Activated CD4-positive, alpha-beta T cell treated with anti-CD3 and anti-CD28 coated beads, Interleukin-2, Interleukin-4, amounts not matched to agents 100 ng/mL and 50 ng/mL, durations not matched to agents 16 hours and 8 hours (primary cell): ENCODE measurements around the gene MB21D2.
"Not testable (repeated sequence)": the region's sequence is repeated elsewhere in the genome, so short reads cannot be mapped to it uniquely, and the experiment has no call there.

ENCODE experiments used
- DNase-seq: peaks from one replicate; pipeline ENCODE4 v3.0.0-alpha.2; 2020; ENCODE audit warnings: low spot score

MB21D2 gene, protein sequence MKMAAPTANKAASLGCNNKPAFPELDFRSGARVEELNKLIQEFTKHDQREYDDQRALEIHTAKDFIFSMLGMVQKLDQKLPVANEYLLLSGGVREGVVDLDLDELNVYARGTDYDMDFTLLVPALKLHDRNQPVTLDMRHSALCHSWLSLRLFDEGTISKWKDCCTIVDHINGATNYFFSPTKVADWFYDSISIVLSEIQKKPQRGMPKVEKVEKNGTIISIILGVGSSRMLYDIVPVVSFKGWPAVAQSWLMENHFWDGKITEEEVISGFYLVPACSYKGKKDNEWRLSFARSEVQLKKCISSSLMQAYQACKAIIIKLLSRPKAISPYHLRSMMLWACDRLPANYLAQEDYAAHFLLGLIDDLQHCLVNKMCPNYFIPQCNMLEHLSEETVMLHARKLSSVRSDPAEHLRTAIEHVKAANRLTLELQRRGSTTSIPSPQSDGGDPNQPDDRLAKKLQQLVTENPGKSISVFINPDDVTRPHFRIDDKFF

DNA sequence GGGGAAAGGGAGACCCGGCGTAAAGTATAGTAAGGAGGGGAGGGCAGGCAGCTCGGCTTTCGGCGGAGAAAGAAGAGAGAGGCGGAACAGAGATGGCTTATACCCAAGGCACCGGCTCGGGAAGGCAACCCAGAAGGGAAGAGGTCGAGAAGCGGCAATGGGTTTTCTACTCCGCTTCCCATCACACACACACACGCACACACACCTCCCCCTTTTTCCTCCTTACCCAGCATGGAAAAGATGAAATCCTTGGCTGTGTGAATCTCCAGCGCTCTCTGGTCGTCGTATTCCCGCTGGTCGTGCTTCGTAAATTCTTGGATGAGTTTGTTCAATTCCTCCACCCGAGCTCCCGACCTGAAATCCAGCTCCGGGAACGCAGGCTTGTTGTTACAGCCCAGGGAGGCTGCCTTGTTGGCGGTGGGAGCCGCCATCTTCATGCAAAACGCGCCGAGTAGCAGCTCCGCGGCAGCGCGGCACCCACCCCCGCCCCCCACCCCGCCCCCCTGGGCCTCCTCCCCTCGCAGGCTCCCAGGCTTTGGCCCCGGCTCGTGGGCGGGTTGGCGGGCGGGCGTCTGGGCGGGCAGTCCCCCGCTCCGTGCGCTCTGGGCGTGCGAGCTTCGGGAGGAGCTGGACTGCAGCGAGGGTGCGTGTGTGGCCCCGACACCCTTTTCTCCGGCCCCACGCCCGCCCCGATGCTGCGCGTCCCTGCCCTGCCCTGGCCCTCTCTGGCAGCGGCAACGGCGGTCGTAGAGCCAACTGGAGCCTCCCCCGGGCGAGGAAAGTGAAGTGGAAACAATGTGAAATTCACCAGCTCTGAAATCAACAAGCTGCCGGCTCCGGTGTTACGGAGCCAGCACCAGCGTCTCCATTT, at the start of gene MB21D2:
Gene MB21D2 (minus strand): TSS at position 453 of the 871 bp plus-strand sequence. CDS start 16 bp downstream, at position 437.
- DNase-seq = peak; percentile 69

GRCh38 chr3:192964959-192965719, 47.5 kb upstream of the MB21D2 start:
- DNase-seq = not testable (repeated sequence)

GRCh38 chr3:192959773-192960172, 42.1 kb upstream of the MB21D2 start:
- no peak for DNase-seq

DNA sequence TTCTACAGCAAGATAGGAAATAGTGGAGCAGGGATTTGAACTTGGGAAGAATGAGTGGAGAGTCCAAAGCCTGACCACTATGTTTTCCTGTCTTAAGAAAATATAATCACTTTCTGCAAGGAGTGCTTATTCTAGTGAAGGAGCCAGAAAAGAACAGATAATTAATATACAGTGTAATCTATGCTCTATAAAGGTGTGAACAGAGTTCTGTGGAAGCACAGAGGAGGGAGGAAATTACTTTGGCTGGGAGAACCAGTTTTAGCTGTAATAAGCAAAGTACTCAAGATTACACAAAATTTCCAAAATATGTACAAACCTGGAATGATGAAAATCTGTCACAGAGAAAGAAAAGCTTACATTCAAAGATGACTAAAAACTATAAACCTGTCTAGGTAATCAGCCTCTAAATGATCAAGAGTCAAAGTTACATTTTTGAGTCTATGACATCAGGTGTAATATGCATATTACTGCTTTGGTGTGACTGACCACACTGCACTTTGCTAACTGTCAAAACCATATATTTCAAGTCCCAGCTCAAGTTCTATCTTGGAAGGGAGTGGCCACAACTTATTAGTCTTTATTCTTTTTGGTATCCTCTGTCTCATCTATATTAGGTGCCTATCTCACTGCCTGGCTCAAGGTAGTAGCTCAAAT, 40.7 kb upstream of the MB21D2 start:
- peak; percentile 31 for DNase-seq

- DNase-seq = peak; percentile 66
Observed at GRCh38 chr3:192957441-192958021, 39.9 kb upstream of the MB21D2 start.

DNA sequence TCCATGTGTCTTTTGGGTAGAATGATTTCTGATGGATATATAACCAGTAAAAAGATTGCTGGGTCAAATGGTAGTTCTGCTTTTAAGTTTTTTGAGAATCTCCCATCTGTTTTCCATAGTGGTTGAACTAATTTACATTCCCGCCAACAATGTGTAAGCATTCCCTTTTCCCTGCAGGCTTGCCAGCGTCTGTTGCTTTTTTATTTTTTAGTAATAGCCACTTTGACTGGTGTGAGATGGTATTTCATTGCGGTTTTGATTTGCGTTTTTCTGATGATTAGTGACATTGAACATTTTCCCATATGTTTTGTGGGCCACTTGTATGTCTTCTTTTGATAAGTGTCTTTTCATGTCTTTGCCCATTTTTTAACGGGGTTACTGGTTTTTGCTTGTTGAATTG, 36.3 kb upstream of the MB21D2 start:
- DNase-seq = no peak

DNA sequence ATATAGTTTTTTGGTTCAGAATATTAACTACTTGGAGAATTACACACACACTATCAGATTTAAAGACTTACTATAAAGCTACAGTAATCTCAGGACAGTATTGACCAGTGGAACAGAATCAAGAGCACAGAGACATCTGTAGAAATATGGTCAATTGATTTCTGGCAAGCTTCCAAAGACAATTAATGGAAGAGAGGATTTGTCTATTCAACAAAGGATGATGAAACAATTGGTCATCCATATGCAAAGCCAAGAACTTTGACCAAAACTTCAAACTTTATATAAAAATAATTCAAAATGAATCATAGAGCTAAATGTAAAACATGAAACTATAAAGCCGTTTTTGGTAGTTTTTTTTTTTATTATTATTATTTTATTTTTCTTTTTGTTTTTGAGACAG, 29.8 kb upstream of the MB21D2 start:
- no peak for DNase-seq

- DNase-seq = no peak
Observed at GRCh38 chr3:192943393-192943792, 25.7 kb upstream of the MB21D2 start.

GRCh38 chr3:192942625-192943024, 25.0 kb upstream of the MB21D2 start:
- no peak for DNase-seq

DNA sequence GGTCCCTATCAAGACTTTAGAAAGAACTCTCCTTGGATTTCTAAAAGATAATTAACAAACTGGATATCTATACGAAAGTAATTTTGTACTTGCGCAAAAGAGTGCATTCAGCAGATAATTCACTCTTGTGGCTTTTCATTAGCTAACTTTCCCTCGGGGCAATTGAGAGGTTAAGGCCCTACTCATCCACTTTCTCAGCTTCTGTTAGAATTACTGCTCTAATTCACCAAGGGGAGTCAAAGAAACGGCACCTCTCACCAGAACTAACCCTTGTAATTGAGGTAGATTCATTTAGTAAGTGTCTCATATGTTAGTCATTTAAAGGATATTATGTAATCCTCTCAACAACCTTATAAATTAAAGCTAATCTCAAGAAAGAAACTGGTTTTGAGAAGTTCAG, 22.5 kb upstream of the MB21D2 start:
- DNase-seq = no peak

GRCh38 chr3:192935441-192935840, 17.8 kb upstream of the MB21D2 start:
- no peak for DNase-seq

- peak; percentile 16 for DNase-seq
Observed at GRCh38 chr3:192933779-192934460, 16.3 kb upstream of the MB21D2 start.

- DNase-seq = no peak
Observed at GRCh38 chr3:192933259-192933658, 15.6 kb upstream of the MB21D2 start.

DNA sequence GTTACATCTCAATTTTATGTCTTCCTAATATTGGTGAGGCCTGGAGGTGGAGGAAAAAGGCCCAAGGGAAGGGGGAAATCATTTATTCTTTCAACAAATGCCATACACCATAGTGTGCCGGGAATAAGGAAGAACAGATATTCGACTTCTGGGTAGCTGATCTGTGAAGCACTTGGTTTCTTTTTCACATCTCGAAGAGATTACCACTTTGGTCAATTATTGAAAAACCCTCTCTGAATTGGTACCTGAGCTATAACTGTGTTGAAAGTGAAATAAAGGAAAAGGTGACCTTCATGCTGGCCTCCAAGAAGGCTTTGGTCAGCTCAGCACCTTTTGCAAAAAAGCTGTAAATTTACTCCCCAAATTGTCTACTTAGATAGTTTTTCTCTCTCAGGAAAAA, 14.2 kb upstream of the MB21D2 start:
- DNase-seq = no peak

DNA sequence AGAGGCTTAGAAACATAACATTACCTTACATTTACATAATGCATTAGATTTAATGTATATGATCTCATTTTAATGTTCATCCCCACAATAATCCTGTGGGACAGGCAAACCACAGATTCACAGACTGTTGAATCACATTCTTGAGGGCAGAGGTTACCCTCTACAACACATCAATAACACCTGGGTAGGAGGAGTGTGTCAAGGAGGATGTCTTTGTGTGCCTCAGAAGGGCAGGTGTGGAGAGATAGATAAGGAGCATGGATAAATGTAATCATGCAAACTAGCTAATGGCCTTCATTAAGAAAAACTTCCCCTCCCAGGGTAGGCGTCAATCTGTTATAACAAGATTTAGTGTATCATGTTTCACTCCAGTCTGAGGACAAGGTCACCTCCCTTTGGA, 12.9 kb upstream of the MB21D2 start:
- no peak for DNase-seq

- no peak for DNase-seq
Observed at GRCh38 chr3:192929755-192930547, 12.3 kb upstream of the MB21D2 start.

DNA sequence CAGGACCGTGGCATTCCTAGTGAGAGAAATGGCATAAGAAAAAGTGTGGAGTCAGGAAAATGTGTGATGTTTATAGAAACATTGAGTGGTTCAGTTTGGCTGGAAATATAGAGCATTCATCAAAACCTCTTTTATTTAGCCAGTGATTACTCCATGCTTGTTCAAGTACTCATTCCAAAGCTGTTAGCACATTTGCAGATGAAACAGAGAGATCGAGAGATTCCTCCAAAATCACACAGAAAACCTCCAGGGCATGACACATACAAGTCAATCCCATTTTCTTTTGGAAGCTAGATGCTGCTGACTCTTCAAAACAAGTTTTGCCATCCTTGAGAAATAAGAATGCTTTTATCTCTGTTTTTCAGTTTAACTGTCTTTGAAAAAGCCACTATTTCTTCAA, 11.5 kb upstream of the MB21D2 start:
- no peak for DNase-seq

GRCh38 chr3:192928720-192929119, 11.1 kb upstream of the MB21D2 start:
- DNase-seq = no peak

DNA sequence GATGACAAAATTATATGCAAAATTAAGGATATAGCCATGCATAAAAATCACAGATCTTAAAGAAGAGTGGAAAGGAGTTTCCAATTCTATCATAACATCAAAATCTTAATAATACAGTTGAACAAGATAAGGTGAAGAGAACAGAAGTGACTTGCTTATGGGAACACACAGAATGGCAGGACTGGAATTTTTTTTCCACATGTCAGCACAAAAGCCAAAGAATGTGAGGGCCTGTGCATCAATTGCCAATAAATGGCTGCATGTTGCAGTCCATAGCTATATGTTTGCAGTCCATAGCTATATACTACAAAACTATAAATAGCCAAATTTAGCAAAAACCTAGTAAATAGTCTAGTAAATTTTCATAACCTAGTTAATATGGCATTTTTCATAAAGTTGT, 10.4 kb upstream of the MB21D2 start:
- no peak for DNase-seq

- DNase-seq = no peak
Observed at GRCh38 chr3:192927016-192927415, 9.4 kb upstream of the MB21D2 start.
